HEK293 (cell line): ENCODE measurements around the gene ATP2A3.
A peak's percentile ranks its signal among the peaks of the same experiment; 100 is the strongest.

Source experiments
- IKZF3 ChIP-seq: fragments of 450-650 bp; IDR thresholded peaks from 2 replicates; pipeline ENCODE4 v1.5.0; 2018; ENCODE audit warnings: missing biosample characterization, mild to moderate bottlenecking, missing genetic modification characterization, moderate library complexity
- KLF7 ChIP-seq: fragments of 450-650 bp; formaldehyde crosslinking; IDR thresholded peaks from 2 replicates; pipeline ENCODE4 v1.5.1; 2016; ENCODE audit warnings: missing biosample characterization, missing genetic modification characterization, borderline replicate concordance
- KLF9 ChIP-seq: fragments of 450-650 bp; formaldehyde crosslinking; IDR thresholded peaks from 2 replicates; pipeline ENCODE4 v1.5.1; 2016; ENCODE audit warnings: missing biosample characterization, missing genetic modification characterization, low read depth
- OVOL3 ChIP-seq: fragments of 450-650 bp; formaldehyde crosslinking; IDR thresholded peaks from 2 replicates; pipeline ENCODE4 v1.5.1; 2016; ENCODE audit warnings: missing biosample characterization, missing genetic modification characterization
- PATZ1 ChIP-seq: fragments of 450-650 bp; formaldehyde crosslinking; IDR thresholded peaks from 2 replicates; pipeline ENCODE4 v1.5.1; 2016; ENCODE audit warnings: missing biosample characterization, missing genetic modification characterization
- PRDM6 ChIP-seq: fragments of 450-650 bp; formaldehyde crosslinking; IDR thresholded peaks from 2 replicates; pipeline ENCODE4 v1.5.1; 2017; ENCODE audit warnings: missing biosample characterization, missing genetic modification characterization
- SALL2 ChIP-seq: fragments of 450-650 bp; formaldehyde crosslinking; IDR thresholded peaks from 2 replicates; pipeline ENCODE4 v1.5.0; 2017; ENCODE audit warnings: missing biosample characterization, mild to moderate bottlenecking, missing genetic modification characterization, borderline replicate concordance
- SCRT2 ChIP-seq: fragments of 450-650 bp; formaldehyde crosslinking; IDR thresholded peaks from 2 replicates; pipeline ENCODE4 v1.5.1; 2016; ENCODE audit warnings: missing biosample characterization, missing genetic modification characterization
- SP2 ChIP-seq: fragments of 450-650 bp; formaldehyde crosslinking; IDR thresholded peaks from 2 replicates; pipeline ENCODE4 v1.5.1; 2016; ENCODE audit warnings: missing biosample characterization, missing genetic modification characterization
- SP7 ChIP-seq: fragments of 450-650 bp; formaldehyde crosslinking; IDR thresholded peaks from 2 replicates; pipeline ENCODE4 v1.5.1; 2016; ENCODE audit warnings: missing biosample characterization, missing genetic modification characterization
- ZBTB11 ChIP-seq: fragments of 450-650 bp; formaldehyde crosslinking; conservative IDR thresholded peaks from 2 replicates; pipeline ENCODE4 v1.5.1; 2016; ENCODE audit warnings: low read depth, missing biosample characterization, missing genetic modification characterization
- ZBTB17 ChIP-seq: fragments of 450-650 bp; formaldehyde crosslinking; IDR thresholded peaks from 2 replicates; pipeline ENCODE4 v1.5.1; 2016; ENCODE audit warnings: missing biosample characterization, missing genetic modification characterization
- ZBTB21 ChIP-seq: fragments of 450-650 bp; formaldehyde crosslinking; IDR thresholded peaks from 2 replicates; pipeline ENCODE4 v1.5.1; 2017; ENCODE audit warnings: missing biosample characterization, missing genetic modification characterization
- ZBTB48 ChIP-seq: fragments of 450-650 bp; formaldehyde crosslinking; IDR thresholded peaks from 2 replicates; pipeline ENCODE4 v1.5.1; 2016; ENCODE audit warnings: missing biosample characterization, missing genetic modification characterization
- ZNF214 ChIP-seq: fragments of 450-650 bp; formaldehyde crosslinking; IDR thresholded peaks from 2 replicates; pipeline ENCODE4 v1.5.1; 2017; ENCODE audit warnings: missing biosample characterization, mild to moderate bottlenecking, missing genetic modification characterization, borderline replicate concordance
- ZNF324 ChIP-seq: fragments of 450-650 bp; formaldehyde crosslinking; IDR thresholded peaks from 2 replicates; pipeline ENCODE4 v1.5.1; 2016; ENCODE audit warnings: missing biosample characterization, missing genetic modification characterization
- ZNF341 ChIP-seq: fragments of 450-650 bp; formaldehyde crosslinking; IDR thresholded peaks from 2 replicates; pipeline ENCODE4; 2016; ENCODE audit warnings: low read depth, missing biosample characterization, missing genetic modification characterization
- ZNF398 ChIP-seq: fragments of 450-650 bp; formaldehyde crosslinking; IDR thresholded peaks from 2 replicates; pipeline ENCODE4 v1.5.1; 2017; ENCODE audit warnings: missing biosample characterization, missing genetic modification characterization
- ZNF433 ChIP-seq: fragments of 450-650 bp; formaldehyde crosslinking; IDR thresholded peaks from 2 replicates; pipeline ENCODE4 v1.5.1; 2016; ENCODE audit warnings: missing biosample characterization, missing genetic modification characterization, low read depth
- ZNF48 ChIP-seq: fragments of 450-650 bp; formaldehyde crosslinking; IDR thresholded peaks from 2 replicates; pipeline ENCODE4 v1.5.1; 2016; ENCODE audit warnings: missing biosample characterization, missing genetic modification characterization
- ZNF510 ChIP-seq: fragments of 450-650 bp; formaldehyde crosslinking; IDR thresholded peaks from 2 replicates; pipeline ENCODE4 v1.5.1; 2018; ENCODE audit warnings: mild to moderate bottlenecking, missing genetic modification characterization, missing biosample characterization; ENCODE audit not compliant: insufficient replicate concordance
- ZNF513 ChIP-seq: fragments of 450-650 bp; IDR thresholded peaks from 2 replicates; pipeline ENCODE4 v1.5.1; 2018; ENCODE audit warnings: missing biosample characterization, missing genetic modification characterization
- ZNF600 ChIP-seq: fragments of 450-650 bp; formaldehyde crosslinking; IDR thresholded peaks from 2 replicates; pipeline ENCODE4 v1.5.1; 2016; ENCODE audit warnings: missing biosample characterization, missing genetic modification characterization
- ZNF610 ChIP-seq: fragments of 450-650 bp; formaldehyde crosslinking; IDR thresholded peaks from 2 replicates; pipeline ENCODE4 v1.5.1; 2016; ENCODE audit warnings: missing biosample characterization, missing genetic modification characterization, borderline replicate concordance
- ZNF624 ChIP-seq: fragments of 450-650 bp; formaldehyde crosslinking; IDR thresholded peaks from 2 replicates; pipeline ENCODE4 v1.5.1; 2017; ENCODE audit warnings: missing biosample characterization, missing genetic modification characterization
- ZNF639 ChIP-seq: fragments of 450-650 bp; formaldehyde crosslinking; IDR thresholded peaks from 2 replicates; pipeline ENCODE4 v1.5.1; 2016; ENCODE audit warnings: missing biosample characterization, missing genetic modification characterization
- ZNF777 ChIP-seq: fragments of 450-650 bp; formaldehyde crosslinking; IDR thresholded peaks from 2 replicates; pipeline ENCODE4 v1.5.1; 2017; ENCODE audit warnings: missing biosample characterization, missing genetic modification characterization, borderline replicate concordance
- ZNF792 ChIP-seq: fragments of 450-650 bp; formaldehyde crosslinking; IDR thresholded peaks from 2 replicates; pipeline ENCODE4 v1.5.1; 2016; ENCODE audit warnings: missing biosample characterization, missing genetic modification characterization

The ATP2A3 gene

GRCh38 chr17:3965118-3965800 is 1.0 kb upstream of the ATP2A3 start (continued):
- TF ChIP-seq ZNF639 (tag by site-specific recombination) (no peak), SALL2 (tag by site-specific recombination) (no peak), ZNF324 (no peak), ZNF510 (tag by site-specific recombination) (no peak), SCRT2 (tag by site-specific recombination) (no peak), ZNF624 (tag by site-specific recombination) (no peak), ZBTB17 (tag by site-specific recombination) (peak; percentile 99), ZNF433 (tag by site-specific recombination) (no peak), KLF7 (tag by site-specific recombination) (no peak), ZNF513 (no peak), ZBTB21 (tag by site-specific recombination) (no peak), ZBTB48 (tag by site-specific recombination) (peak; percentile 53), ZNF341 (peak; percentile 97), ZNF398 (tag by site-specific recombination) (peak; percentile 59), SP7 (tag by site-specific recombination) (peak; percentile 42; the same call in 1 of the 2 replicates), PRDM6 (no peak), ZNF777 (tag by site-specific recombination) (no peak), ZNF48 (tag by site-specific recombination) (no peak), ZNF214 (tag by site-specific recombination) (no peak), ZNF792 (tag by site-specific recombination) (no peak), PATZ1 (tag by site-specific recombination) (peak; percentile 36; the same call in 1 of the 2 replicates), ZNF610 (tag by site-specific recombination) (peak; percentile 88; the same call in 1 of the 2 replicates), ZNF600 (tag by site-specific recombination) (peak; percentile 69), KLF9 (tag by site-specific recombination) (no peak), OVOL3 (tag by site-specific recombination) (no peak), ZBTB11 (tag by site-specific recombination) (no peak), SP2 (tag by site-specific recombination) (peak; percentile 80), IKZF3 (tag by site-specific recombination) (peak; percentile 74; the same call in 1 of the 2 replicates)
